NCI-H2196 treated with DMSO at 0.1 percent for 48 hours (cell line): ENCODE results near the gene MPST.
"Not testable (repeated sequence)": the region's sequence is repeated elsewhere in the genome, so short reads cannot be mapped to it uniquely, and the experiment has no call there.

ENCODE experiments used
- DNase-seq: peaks from one replicate; lab custom pipeline; 2025; ENCODE audit not compliant: unreplicated experiment; lab: John Stamatoyannopoulos, UW

The MPST gene

GRCh38 chr22:37019309-37020191 lies at the start of gene MPST, which contains the start of gene TST:
Gene MPST, plus strand, starts transcription at chr22:37019742. Its CDS starts 95 bp downstream, at chr22:37019837.
Gene TST, minus strand, starts transcription at chr22:37019447. Its CDS starts 715 bp downstream, at chr22:37018732.
- peak; percentile 29 for DNase-seq

GRCh38 chr22:36971341-36972125 lies 48.0 kb upstream of the MPST start:
- no peak for DNase-seq

GRCh38 chr22:36976606-36977005 lies 42.9 kb upstream of the MPST start:
- DNase-seq = no peak

DNA sequence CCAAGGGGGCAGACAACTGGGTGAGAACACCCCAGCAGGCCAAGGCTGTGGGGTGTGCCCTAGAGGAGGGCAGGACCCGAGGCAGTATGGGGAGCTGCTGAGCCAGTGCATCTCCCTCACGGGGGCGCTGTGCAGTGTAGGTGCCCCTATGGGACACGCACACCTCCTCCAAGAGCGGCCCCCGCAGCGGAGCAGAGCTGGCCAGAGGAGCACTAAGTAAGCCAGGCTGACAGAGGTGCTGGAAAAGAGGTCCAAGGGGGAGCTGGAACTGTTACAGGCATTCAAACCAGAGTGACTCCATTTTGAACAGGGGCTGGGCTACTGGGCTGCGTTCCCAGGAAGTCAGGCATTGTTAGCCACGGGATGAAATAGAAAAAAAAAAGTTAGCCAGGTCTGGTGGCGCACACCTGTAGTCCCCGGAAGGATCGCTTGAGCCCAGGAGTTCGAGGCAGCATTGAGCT lies 42.1 kb upstream of the MPST start:
- DNase-seq = no peak

DNA sequence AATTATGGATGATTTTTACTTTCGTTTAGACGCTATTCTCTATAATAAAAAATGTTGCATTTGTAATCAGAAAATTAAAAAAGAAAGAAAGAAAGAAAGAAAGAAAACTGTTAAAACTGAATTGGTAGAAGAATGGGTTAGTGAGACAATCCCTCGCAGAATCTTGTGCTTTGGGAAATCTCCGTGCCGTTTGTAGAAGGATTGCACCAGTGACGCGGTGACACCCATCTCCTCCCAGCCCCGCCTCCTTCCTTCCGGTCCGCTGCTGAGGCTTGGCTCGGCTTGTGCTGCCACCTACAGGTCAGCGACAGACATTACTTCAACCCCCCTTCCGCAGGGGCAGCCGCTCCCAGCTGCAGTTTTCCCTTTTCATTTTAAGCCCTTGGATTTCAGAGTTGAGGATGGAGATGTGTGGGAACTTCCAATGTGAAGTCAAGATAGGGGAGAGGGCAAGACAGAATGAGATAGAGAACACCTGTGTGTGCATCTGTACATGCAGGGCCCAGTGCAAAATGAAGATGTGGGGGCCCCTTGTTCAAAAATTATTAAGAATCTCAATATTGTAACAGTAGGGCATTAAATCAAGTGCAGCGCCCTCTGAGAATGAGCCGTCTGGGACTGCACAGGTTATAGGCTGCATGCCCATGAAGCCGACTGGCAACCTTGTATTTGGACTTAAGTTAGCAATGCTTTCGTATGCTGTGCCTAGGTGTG lies 41.4 kb upstream of the MPST start:
- peak; percentile 55 for DNase-seq

DNA sequence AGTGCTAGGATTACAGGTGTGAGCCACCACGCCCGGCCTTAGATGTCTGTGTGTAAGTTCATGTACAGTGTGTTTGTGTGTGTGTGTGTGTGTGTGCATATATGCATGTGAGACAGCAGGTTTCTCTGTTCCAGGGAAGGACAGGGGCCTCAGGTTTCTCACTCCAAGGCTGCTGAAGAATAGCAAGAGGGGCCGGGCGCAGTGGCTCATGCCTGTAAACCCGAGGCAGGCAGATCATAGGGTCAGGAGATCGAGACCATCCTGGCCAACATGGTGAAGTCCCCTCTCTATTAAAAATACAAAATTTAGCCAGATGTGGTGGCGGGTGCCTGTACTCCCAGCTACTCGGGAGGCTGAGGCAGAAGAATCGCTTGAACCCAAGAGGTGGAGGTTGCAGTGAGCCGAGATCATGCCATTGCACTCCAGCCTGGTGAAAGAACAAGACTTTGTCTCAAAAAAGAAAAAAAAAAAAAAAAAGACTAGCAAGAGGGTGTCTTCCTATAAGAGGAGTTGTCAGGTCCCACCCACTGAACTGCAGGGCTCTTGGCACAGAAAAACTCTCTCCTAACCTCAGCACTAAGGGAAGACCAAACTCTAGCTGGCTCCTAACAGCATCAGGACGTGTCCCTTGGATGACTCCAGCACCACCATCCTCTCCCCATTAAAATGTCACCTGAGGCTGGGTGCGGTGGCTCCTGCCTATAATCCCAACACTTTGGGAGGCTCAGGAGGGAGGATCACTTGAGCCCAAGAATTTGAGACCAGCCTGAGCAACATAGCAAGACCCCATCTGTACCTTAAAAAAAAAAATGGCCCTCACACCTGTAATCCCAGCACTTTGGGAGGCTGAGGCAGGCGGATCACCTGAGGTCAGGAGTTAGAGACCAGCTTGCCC lies 40.3 kb upstream of the MPST start:
- DNase-seq = no peak

GRCh38 chr22:36981247-36981775 lies 38.2 kb upstream of the MPST start:
- no peak for DNase-seq

GRCh38 chr22:36982136-36982535 lies 37.4 kb upstream of the MPST start:
- no peak for DNase-seq

DNA sequence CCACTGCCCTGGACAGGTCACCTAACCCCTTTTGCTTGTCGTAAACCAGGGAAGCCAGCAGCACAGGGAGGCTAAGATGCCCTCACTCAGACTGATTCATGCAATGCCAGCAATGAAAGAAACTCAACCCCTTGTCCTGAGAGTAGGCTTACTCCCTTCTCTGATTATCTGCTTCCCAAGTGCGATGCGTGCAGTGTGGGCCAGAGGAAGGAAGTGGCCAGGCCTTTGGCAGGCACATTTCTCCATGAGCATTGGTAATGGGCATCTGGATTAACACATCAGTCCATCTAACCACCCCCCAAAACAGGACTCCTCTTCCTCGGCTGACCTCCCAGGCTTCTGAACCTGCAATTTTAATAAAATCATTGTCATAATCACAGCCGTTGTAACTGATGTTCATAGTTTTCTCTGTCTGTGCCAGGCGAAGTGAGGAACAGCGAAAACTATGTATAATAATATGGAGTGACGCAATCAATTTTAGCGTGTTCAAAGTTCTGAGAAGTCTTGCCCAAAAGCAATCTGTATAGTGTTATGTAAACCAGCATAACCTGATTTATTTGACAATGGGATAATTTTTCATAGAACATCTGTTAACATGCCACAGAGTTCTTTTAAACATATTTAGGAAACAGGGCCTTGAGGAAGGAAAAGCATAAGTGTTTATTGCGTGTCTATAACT lies 34.2 kb upstream of the MPST start:
- no peak for DNase-seq

GRCh38 chr22:36986242-36986821 lies 33.2 kb upstream of the MPST start:
- no peak for DNase-seq

- DNase-seq = no peak
Observed at GRCh38 chr22:36988075-36988832, 31.3 kb upstream of the MPST start.

GRCh38 chr22:36989012-36989411 lies 30.5 kb upstream of the MPST start:
- not testable (repeated sequence) for DNase-seq

DNA sequence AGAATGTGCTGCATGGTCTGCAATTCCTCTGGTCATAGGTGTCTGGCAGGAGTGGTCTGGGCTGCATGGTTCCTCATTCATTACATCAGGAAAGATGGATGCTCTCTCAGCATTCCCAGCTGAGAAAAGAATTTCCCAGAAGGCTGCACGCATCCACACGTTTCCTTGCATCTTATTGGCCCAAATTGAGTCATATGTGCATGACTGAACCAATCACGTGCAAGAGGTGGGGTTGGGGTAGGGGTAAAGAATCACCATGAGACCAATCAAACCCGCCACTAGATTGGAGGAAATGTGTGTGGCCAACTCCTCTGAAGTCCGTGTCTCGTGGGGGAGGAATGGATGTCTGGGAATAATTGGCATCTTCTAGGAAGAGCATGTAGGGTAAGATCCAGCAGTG lies 29.1 kb upstream of the MPST start:
- DNase-seq = no peak

GRCh38 chr22:36991206-36991605 lies 28.3 kb upstream of the MPST start:
- no peak for DNase-seq

GRCh38 chr22:36997746-36998145 lies 21.8 kb upstream of the MPST start:
- DNase-seq = no peak

DNA sequence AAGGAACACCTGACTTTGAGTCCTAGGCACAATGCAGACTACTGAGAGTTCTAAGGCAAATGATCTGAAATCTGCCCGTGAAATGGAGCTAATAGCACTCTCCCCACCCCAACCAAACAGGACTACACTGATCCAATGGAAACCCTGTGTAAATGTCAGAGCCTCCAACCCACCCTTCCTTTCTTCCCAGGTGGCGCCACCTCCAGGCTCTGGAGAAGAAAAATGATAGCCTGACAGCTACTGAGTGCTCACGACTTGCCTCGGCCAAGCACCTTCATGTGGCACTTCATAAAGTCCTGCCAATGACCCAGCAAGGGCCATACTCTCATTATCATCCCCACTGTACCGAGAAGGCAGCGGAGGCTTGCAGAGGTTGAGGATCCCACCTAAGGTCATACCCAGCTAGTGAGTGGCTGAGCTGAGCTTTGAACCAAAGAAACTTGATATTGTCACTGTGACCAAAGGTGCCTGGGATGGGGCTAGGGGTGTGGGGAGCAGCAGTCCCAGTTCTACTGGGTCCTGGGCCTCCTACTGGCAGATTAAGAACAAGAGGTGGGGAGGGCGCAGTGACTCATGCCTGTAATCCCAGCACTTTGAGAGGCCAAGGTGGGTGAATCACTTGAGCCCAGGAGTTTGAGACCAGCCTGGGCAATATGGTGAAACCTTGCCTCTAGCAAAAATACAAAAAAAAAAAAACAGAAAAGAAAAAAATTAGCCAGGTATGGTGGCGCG lies 20.8 kb upstream of the MPST start:
- no peak for DNase-seq

DNA sequence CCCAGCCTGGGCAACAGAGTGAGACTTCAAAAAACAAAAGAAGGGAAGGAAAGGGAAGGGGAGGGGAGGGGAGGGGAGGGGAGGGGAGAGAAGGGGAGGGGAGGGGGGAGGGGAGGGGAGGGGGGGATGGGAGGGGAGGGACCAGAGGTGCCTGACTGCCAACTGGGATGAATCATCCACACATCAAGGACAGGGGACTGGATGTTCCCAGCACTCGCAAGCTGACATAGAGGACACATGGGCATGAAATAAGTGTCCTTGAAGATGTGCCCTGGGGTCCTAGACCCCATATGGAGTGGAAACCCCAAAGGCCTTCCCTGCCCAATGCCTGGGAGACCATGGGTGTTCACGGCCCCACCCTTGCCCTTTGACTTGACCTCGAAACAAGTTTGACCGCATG lies 20.1 kb upstream of the MPST start:
- DNase-seq = no peak
